Putamen (tissue), 1 donor: Measurements from ENCODE around the gene TMEM236.

ENCODE experiments used
- DNase-seq: peaks from one replicate; pipeline ENCODE4 v3.0.0-alpha.2; 2016; ENCODE audit warnings: low spot score

TMEM236 gene

GRCh38 chr10:17820943-17821342, 68.9 kb downstream of the TMEM236 start:
- no peak for DNase-seq

GRCh38 chr10:17821893-17822292, 69.9 kb downstream of the TMEM236 start:
- no peak for DNase-seq

- DNase-seq, result no peak
Measured at GRCh38 chr10:17831341-17831740, 79.3 kb downstream of the TMEM236 start.

- DNase-seq, result no peak
Measured at GRCh38 chr10:17831896-17832295, 79.9 kb downstream of the TMEM236 start.

GRCh38 chr10:17833656-17834055, 81.7 kb downstream of the TMEM236 start:
- no peak for DNase-seq

DNA sequence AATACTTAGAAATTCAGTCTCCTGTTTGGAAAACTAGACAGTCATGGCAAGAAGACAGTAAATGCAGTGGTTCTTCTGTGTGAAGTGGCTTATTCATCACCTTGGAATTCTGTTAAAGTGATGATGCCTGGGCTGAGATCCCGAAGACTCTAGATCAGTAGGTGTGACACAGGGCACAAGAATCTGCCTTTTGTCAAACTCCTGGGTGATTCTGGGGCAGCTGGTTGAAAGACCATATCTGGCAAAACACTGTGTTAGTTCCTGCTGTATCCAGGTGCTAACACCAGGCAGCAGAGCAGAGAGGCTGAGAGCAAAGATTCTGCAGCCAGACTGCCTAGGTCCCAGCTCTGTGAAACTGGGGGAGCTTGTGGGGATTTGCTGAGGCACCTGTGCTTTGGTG, 83.7 kb downstream of the TMEM236 start:
- DNase-seq, result no peak

DNA sequence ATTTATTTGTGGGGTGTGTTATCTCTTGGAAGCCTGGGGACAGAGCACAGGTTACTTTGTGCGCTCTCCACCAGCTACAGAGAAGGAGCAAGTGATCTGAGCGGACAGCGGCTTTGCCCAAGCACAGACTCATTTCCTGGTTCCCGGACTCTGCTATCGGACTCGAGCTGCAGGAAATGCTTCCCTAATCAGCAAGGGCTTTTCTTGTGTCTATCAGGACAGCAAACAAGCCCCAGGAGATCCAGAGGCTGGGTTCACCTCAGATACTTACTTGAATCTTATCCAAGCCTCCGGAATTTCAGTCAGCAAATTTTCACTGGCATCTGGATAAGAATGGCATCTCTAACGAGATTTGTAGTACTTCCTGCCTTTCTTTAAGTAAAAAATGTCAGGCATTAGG, 84.9 kb downstream of the TMEM236 start:
- DNase-seq, result no peak

GRCh38 chr10:17838080-17838648, 86.2 kb downstream of the TMEM236 start:
- DNase-seq, result peak; percentile 19

- DNase-seq, result no peak
Measured at GRCh38 chr10:17841050-17841449, 89.0 kb downstream of the TMEM236 start.

- no peak for DNase-seq
Measured at GRCh38 chr10:17842641-17843040, 90.6 kb downstream of the TMEM236 start.

GRCh38 chr10:17847585-17848296, 95.7 kb downstream of the TMEM236 start:
- DNase-seq, result no peak

DNA sequence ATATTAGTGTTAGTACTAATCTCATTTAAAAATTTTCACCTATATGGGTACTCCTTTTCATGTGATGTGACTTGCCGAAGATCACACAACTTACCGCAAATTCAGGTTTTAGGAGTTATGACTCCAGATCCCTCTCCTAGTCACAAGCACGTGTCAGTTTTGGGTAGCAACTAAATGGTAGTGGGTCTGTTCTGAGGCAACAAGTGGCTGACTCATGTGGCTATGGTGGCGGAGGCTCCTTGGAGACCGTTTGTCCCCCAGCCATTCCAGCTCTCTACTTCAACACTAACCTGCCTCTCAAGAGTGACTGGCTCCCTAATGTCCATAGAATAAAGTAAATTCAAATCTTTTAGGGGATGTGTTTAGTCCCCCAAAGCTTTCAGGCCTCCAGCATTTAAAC, 96.6 kb downstream of the TMEM236 start:
- no peak for DNase-seq
